Activated CD4-positive, alpha-beta T cell treated with anti-CD3 and anti-CD28 coated beads, Interleukin-2, amount 50 U/mL, for 1 hour (primary cell): ENCODE data around the gene TLL2.

ENCODE experiments used
- DNase-seq: peaks from one replicate; pipeline ENCODE4 v3.0.0-alpha.2; 2020

TLL2 gene

DNA sequence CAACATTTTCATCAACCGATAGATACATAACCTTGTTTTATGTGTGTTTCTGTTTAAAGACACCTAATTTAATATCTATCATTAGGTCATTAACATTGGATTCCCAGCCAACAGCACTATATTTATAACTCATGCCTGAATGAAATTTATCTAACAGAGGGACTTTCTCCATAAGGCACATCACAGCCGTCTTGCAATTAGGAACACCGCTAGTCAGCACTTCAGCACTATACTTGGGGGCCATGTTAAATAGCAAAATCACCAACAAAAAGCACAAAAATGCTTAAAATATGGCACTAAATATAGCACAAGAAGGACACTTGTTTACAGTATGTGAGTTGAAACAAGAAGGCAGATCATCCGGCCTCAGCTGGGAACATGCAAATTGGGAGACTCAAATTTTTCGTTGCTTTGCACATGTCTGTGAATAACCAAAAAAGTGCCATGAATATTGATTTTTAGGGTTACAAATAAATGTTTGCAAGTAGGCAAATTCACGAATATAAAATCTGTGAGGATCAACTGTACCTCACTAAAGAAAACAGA, 51.0 kb downstream of the TLL2 start:
- DNase-seq, result no peak

DNA sequence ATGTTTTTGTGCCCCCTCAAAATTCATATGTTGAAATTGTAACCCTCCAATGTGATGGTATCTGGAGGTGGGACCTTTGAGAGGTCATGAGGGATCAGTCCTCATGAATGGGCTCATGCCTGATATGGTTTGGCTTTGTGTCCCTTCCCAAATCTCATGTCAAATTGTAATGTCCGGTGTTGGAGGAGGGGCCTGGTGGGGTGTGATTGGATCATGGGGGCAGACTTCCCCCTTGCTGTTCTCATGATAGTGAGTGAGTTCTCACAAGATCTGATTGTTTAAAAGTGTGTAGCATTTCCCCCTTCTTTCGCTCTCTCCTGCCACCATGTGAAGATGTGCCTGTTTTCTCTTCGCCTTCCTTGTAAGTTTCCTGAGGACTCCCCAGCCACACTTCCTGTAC, 53.4 kb downstream of the TLL2 start:
- no peak for DNase-seq

DNA sequence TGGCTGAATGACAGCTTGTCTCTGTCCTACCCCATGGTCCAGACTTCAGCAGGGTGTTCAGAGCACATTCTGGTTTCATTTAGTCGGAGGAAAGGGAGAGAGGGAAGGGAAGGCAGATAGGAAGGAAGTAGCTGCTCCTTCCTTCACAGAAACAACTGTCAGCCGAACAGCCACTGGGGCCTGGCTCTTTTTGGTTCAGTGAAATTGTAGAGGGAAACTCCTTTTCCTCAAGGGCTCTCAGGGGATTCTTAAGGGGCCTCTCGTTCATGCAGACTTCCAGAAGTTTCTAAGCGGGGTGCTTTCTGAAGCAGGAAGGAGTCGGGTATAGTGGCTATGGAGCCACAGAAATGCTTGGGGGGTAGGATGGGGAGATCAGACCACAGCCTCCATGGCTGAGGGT, 56.4 kb downstream of the TLL2 start:
- no peak for DNase-seq

DNA sequence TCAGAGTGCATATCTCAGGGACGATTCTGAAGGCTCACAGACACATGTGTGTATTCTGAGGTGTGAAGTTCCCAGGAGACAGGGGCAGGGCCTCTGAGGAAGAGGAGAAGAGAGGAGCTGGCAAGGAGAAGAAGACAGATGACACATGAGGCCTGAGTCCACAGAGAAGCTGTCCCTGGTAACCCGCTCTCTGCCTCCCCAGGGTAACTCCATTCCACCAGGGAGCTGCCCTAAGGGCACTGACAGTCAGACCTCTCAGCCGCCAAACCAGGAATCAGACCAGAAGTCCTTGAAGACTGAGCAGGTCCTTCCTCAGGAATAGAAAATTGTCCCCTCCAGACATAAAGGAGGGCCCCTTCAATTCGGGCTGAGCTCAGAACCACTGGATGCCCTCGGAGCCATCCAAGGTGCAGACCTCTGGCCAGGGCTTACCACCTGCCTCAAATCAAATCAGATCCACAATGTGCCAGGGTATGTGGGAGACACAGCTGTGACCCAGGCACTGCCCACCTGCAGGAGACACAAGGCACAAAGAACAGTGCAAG, 57.4 kb downstream of the TLL2 start:
- DNase-seq, result no peak

DNA sequence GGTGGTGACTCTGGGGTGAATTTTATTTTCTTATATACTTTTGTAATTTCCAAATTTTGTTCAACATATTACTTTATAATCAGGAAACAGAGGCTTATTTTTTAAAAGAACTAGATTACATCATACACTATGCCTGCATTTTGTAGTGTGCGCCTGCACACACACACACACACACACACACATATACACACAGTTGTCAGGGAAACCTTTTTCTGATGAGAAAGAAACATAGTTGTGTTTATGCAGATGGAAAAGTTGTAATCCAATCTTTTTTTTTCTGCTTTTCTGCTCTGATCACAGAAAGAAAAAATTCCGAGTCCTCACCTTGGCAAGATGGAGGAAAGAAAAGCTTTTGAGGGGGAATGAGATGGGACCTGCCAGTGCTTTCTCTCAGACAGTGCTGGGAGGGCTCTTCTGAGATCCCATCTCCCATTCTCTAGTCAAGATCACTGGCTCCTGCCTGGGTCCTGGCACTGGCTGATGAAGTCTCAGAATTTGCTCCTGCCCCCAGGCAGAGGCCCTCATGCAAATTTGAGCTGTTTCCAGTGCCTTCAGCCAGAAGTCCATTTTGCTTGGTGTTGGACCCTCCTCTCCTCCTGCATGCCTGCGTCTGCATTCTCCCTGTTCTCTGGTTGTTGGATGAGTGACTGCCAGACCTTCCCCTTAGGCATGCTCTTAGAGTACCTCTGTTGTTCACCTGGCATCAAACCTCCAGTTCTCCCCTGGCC, 59.7 kb downstream of the TLL2 start:
- DNase-seq, result no peak

DNA sequence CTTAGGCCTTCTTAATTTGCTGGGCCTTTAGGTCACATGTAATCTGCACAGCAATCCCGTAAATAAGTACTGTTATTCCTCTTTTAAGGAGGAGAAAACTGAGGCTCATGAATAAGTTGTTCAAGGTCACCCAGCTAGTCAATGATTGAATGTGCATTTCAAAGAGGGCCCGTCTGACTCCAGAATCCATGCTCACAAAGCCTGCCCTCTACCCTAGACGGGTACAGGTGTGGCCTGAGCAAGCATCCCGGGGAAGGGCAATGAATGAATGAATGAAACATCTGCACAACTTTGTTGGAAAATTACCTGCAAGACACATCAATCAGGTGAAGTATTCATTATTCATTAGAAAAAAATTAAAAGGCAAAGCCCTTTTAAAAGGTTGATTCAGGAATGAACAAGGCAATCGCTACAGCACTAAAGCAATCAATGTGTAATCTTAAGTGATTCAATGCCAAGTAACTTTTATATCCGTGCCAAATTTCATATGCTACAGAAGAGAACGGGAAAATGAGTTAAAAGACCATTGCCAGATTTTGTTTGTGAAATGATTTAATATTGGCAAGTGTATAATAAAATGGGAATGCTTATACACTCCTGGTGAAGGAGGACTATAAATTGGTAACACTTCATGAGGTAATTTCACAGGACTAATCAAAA, 61.1 kb downstream of the TLL2 start:
- no peak for DNase-seq

DNA sequence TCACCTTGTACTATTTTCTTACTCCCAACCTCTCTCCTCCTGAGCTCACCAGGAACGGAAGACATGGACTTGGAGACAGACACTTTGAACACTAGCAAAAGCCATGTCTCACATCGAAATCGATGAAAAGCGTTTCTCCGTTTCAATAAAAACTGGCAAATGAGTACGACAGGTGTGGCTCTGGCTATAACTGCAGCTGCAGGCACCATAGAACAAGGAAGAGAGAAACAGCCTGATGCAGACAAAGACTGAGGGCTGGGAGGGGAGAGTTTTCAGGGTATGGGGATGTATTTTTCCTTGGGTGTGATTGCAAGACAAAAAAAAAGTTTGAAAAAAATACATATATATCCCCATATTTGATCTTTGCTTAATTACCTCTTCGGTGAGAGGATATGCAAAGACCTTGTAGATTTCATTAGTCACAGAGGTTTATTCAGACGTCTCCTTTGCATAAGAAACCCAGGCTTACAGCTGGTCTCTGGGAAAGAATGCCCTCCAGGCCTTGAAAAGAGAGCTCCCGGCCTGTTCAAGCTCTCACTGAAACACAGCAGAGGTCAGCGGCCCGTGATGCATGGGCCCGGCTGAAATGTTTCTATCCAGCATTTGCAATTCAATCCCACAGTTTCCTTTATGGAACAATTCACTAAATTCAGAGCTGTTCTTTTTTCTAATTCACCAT, 63.1 kb downstream of the TLL2 start:
- DNase-seq, result no peak

DNA sequence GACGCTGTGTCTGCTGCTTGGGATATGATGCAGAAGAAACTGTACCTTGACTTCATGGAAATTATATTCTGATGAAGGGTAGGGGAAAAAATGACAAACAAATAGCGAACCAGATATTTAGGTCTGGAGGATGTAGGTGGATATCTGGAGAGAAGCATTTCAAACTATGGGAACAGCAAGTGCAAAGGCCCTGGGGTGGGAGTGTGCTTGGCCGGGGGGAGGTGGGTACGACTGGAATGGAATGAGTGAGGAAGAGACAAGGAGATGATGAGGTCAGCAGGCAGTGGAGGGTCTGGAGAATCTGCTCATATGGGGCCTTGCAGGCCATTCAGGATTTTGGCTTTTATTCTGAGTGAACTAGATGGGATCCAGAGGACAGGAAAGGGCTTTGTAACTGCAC, 65.2 kb downstream of the TLL2 start:
- no peak for DNase-seq

DNA sequence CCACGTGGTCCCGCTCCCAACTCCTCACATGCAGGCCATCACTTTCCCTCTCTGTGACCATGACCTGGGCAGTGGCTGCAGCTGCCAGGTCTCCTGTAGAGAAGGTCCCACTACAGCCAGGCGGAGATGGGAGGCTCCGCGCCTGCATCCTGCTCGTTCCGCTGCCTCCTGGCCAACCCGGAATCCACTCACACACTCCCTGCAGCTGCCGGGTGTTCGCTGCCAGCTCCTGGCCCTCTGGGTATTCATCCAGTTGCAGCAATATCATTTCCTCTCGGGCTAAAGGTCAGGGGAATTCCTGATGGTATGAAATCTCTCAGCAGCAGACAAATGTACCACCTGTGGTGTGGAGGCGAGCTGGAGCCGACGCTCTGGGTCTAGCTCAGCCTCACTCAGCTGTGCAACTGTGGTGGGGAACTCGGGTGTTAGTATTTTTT, 65.7 kb downstream of the TLL2 start:
- no peak for DNase-seq

DNA sequence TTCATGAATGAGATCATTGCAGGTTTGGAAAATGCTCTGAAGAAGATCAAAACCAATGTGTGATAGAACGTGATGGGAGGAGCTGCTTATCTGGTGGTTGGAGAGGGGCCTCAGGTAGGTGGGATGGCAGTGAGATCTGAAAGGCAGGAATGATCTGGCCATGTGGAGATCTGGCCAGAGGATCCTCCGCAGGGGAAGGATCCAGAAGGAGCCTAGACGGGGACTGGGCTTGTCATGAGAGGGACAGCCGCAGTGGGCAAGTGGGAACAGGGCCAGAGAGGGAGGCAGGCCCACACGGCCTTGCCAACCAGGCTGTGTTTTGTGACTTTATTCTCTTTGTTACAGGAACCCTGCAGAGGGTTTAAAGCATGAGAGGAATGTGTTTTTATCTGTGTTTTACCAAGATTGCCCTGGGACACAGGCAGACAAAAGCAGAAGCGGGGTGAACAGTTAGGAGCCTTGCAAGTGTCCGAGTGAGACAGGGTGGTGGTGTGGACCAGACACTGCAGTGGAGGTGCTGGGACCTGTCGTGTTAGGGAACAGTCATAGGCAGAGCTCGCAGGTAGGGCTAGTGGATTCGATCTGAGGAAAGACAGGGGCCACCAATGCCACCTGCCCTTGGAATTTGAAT, 66.6 kb downstream of the TLL2 start:
- DNase-seq, result no peak

DNA sequence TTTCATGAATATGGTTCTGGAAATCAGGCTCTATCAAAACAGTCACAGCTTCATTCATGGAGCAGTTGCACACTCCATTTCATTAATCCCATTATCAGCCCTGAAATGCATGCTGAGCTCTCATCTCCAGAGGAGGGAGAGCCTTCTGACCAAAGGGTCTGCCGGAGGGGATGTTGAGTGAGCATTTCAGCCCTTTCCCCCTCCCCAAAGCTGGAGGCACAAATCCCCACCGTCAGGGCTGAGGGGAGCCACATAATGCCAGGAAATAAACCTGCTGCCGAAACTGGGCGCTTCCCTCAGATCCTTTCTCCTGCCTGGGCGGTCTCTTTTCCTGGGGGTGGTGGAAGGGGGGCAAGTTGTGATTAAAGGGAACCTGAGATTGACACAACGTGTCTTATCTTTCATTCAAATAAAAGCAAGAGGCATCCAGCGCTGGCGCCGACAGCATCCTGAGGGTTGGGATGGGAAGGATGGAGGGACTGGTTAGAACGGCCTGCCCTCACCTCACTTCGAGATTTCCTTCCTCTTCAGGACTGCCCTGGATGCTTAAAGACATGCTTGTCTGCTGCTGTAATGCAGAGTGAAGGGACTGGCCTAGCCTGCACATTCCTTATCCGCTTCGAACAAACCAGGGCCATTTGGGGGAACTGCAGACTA, 71.6 kb downstream of the TLL2 start:
- DNase-seq, result no peak

DNA sequence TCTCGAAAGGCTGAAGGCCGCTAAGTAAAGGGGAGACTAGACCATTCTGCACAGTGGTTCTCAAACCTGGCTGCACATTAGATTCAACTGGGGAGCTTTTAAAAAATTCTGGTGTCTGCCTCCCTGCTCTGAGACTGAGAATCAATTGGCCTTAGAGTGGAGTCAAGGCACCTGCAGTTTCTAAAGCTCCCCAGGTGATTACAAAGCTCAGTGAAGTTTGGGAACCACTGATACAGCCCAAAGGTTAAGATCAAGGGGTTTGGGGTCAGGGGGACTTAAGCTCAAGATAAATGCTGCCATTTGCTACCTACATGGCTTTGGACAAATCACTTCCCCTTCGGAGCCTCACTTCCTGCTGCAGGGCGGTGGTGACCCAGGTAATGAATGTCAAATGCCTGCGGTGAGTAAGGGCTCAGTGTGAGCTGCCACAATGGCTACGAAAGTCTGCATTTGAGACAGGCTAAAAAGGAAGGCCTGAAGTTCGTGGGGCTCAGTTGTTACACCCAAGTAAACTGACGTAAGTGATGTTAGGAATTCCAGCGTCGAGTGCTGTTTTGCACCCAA, 72.3 kb downstream of the TLL2 start:
- no peak for DNase-seq

DNA sequence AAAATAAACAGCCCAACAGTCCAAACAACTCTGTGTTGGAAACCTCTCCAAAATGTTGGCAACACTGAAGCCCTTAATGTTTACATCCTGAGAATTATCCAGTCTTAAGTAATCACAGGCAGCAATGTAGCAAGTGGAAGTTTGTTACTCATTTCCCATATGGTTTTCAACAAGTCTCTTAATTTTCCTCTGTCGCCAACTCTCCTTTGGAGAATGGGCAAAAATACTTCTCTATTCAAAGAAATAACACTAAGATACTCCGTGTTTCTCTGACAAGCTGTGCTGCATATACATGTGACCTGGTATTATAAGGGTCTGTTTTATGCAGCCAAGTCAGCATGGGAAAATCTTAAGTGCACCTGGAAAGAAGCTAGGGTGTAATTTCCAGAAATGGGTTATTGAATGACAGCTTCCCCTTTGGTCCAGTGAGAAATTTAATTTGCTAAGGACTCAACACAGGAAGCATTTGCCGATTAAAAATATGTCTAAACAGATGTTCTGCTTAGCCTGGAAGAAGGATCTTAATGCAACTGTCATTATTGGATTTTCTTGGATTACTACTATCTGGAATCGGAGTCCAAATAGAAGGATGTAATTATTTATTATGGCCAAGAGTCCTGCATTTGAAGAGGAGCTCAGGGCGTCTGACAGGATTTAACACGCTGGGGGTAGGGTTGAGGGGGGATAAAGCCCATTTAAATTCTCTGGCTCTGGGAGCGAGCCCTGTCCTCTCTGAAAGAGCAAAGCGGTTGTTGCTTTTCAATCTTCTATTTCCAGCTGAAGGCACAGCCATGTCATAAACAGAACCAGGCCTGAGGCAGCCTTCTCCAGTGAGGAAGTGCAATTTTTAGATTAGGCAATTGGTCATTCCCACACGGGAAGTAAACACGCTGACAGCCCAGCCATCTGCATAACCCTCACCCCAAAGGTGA, 73.1 kb downstream of the TLL2 start:
- no peak for DNase-seq

DNA sequence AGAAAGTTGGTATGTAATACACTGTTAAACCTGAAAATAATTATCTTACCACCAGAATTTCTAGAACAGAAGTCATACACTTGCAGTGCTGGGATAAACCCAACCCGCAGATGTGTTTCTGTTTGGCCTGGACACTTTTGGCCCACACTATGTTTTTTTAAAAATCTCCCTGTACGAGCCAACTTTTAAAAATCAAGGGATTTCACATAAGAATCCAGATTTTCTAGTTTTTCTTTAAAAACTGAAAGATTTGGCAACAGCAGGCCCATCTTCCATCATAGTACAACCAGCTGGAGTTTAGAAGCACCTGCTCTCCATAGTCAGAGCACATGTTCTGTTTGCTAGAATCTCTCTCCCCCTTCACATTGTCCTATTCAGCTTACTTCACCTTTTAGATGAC, 74.0 kb downstream of the TLL2 start:
- DNase-seq, result no peak

DNA sequence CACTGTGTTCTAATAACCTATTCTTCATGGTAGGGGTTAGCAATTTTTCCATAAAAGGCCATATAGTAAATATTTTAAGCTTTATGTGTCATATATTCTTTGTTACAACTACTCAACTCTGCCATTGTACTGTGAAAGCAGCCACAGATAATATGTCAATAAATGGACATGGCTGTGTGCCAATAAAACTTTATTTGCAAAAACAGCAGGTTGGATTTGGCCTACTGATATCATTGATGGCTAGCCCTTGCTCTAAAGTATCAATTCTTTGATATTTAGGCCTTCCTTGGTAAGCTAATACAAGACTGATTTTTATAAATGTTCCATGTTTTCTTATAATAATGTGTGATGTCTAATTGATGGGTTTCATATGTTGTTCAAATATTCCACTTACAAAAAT, 77.7 kb downstream of the TLL2 start:
- no peak for DNase-seq

DNA sequence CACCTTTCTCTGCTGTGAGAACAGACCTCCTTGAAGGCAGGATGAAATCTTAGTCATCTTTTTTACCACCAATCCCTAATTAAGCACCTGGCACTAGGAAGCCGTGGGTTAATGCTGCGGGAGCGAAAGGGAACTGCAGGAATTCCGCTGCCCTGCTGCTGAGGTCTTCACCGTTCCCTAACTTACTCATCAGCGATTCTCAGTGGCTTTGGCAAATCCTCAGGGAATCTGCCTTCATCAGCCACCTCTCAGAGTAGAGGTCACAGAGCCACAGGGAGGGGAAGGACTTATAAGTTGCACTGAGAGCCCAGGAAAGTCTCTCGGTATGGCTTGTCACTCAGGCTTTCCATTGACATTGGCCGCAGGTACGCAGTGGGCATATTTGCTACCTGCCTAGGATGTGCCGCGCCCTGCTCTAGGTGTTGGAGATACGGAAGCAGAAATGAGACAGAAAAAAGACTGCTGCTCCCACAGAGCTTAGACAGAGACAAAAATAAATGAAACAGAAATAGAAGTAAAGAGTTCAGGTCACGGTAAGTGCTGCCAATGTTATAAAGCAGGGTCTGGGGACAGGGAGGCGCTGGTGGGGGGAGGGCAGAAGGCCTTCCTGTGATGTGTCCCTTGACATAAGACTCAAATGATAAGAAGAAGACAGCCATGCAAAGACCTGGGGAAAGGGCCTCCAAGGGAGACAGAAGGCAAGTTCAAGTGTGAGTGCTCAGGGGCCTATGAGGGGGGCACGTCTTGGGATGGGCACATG, 82.3 kb downstream of the TLL2 start:
- no peak for DNase-seq

DNA sequence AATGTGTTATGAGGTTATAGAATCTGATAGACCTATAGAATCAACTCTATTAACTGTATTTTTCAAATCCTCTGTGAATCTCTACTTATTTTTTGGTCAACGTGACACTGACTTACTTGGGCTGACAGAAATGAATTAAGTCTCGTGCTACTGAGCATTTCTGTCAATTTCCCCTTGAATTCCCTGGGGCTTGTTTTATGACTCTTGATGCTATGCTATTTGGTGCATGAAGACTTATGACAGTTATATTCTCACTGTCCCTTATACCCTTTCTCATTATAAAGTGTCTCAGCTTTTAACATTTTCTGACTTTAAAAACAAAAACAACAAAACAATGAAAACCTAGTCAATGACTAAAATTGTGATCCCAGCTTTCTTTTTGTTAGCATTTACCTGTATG, 86.4 kb downstream of the TLL2 start:
- no peak for DNase-seq

DNA sequence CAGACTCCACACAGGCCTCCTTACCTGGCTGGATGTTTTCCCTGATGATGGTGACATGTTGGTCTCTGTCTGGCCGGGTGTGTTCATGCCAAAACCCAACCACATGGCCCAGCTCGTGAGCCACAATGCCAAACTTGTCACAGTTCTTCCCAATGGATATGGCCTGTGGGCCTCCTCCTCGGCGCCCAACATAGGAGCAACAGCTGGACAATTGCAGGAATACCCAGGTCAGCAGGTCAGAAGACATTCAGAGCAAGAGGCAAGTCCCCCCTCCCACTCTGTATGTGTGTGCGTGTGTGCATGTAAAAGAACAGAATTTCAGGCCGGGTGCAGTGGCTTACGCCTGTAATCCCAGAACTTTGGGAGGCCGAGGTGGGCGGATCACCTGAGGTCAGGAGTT, 91.2 kb downstream of the TLL2 start:
- DNase-seq, result no peak

DNA sequence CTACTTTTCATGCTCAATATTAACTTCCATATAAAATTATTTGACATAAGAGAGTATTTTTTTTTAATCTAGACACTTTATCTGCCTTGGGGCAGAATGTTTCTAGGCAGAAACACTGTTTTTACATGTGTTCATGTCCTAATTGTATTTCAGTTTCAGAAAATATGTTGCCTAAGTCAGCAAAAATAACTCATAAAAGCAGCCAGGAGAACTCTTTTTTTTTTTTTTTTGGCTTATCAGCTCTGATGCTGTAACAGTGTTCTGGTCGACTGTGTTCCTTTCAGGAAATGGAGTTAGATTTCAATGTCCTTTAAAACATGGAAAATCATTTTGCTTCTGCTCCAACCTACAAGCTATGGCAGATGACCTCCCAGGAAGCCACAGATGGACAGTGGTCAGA, 91.7 kb downstream of the TLL2 start:
- no peak for DNase-seq
